T-helper 1 cell treated with Interleukin-12 subunit alpha and Interleukin-12 subunit beta and Interleukin-4 antibody, amounts not matched to agents 30 μg/mL and 1 μg/mL, for 36 hours (primary cell): ENCODE data around the gene MCCD1.
"Not testable (repeated sequence)": the region's sequence is repeated elsewhere in the genome, so short reads cannot be mapped to it uniquely, and the experiment has no call there.

Experiments
- H3K27ac Mint-ChIP-seq: one replicate; pipeline ENCODE4 v1.8.0; 2021; ENCODE audit warnings: mild to moderate bottlenecking, mixed read lengths
- H3K27me3 Mint-ChIP-seq: one replicate; pipeline ENCODE4 v1.8.0; 2021; ENCODE audit warnings: low read depth, mixed read lengths
- H3K36me3 Mint-ChIP-seq: one replicate; pipeline ENCODE4 v1.8.0; 2021; ENCODE audit warnings: low read depth, mixed read lengths
- H3K4me1 Mint-ChIP-seq: one replicate; pipeline ENCODE4 v1.8.0; 2021; ENCODE audit warnings: low read depth, mixed read lengths
- H3K4me3 Mint-ChIP-seq: one replicate; pipeline ENCODE4 v1.8.0; 2021; ENCODE audit warnings: mild to moderate bottlenecking, moderate library complexity, mixed read lengths
- H3K9me3 Mint-ChIP-seq: one replicate; pipeline ENCODE4 v1.8.0; 2021; ENCODE audit warnings: mixed read lengths

MCCD1 gene

DNA sequence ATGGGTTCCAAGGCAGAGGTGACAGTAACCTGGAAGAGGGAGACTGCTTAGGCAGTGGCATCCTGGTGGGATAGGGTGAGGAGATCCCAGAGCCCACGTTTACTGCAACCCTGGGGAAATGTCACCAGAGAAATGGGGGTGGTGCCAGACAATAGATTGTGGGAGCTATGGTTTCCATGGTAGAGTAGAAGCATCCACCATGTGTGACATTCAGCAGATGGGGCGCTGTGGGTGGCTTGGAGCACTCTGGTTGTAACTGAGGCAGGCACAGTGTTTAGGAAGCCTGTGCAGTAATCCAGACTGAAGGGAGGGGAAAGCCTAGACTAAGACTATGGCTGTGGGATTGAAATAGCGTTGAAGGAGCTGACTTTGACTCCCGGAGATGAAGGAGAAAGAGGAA, 31.9 kb upstream of the MCCD1 start:
- H3K4me3 Mint-ChIP-seq: peak overlapping the region; percentile 91
- peaks cover 12% of the 10 kb centered on the region for H3K36me3 Mint-ChIP-seq
- peaks cover 47% of the 10 kb centered on the region for H3K4me1 Mint-ChIP-seq
- peak overlapping the region; percentile 75 for H3K27ac Mint-ChIP-seq
- H3K27me3 Mint-ChIP-seq, H3K9me3 Mint-ChIP-seq: not testable (repeated sequence)

DNA sequence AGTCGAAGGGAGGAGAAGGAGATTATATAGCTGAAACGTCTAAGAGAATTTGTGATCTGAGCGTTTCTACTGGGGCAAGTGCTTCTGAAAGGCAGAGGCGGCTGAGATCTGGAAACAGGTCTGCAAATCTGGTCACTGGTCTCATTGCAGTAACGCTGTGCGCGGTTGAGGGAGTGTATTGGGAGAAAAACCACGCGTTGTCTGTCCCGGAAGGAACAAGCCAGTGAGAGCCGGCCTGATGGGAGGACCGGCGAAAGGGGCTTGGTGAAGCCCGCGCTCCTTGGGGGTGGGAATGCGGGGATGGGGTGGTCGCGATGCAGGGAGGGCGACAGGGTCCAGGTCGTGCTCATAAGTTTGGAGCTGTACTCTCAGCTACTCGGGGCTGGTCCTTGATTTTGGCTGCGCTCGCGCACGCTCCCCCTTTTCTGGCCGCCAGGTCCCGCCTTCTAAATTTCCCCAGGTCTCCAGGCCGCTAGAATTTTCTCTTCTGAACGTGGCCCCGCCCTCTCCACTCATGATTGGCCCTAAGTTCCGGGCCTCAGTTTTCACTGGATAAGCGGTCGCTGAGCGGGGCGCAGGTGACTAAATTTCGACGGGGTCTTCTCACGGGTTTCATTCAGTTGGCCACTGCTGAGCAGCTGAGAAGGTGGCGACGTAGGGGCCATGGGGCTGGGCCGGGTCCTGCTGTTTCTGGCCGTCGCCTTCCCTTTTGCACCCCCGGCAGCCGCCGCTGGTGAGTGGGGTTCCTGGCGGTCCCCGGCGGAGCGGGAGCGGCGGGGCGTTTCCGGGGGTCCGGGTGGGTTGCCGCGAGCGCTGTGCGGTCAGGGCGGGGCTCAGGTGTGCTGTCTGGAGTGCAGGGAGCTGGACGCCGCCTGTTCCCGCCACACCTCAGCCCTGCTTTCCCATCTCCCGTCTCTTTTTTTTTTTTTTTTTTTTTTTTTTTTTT, 31.0 kb upstream of the MCCD1 start, which contains the start of gene MICB:
MICB (plus strand) TSS at position 615 of the 946 bp plus-strand sequence; CDS start at position 664, 49 bp downstream.
- H3K27ac Mint-ChIP-seq: peak within 1 kb of the TSS; percentile 75
- H3K9me3 Mint-ChIP-seq: no peaks in the 10 kb centered on the region

DNA sequence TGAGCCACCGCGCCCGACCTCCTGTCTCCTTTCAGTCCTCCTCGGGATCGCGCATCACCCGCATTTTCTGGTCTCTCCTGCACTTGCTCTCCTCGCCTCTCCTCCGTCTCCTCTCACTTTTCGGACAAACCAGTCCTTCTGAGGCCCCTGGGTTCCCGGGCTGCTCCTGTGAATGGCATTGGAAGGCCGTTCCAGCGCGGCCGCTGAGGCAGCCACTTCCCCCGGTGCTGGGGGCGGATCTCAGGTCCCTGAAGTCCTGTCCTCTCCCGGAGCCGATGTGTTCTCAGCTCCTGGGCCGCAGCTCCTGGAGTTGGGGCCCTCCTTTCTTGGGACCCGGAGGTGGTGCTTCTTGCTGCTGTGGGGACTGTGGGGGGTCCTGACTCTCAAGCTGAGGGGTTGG, 30.0 kb upstream of the MCCD1 start:
- peak overlapping the region; percentile 35 for H3K27ac Mint-ChIP-seq
- H3K4me3 Mint-ChIP-seq: peak overlapping the region; percentile 88
- H3K4me1 Mint-ChIP-seq: peaks cover 55% of the 10 kb centered on the region
- peaks cover 18% of the 10 kb centered on the region for H3K36me3 Mint-ChIP-seq
- H3K27me3 Mint-ChIP-seq: no peaks in the 10 kb centered on the region
- no peaks in the 10 kb centered on the region for H3K9me3 Mint-ChIP-seq

More for the DNA sequence above, 31.0 kb upstream of the MCCD1 start, which contains the start of gene MICB:
- H3K4me3 Mint-ChIP-seq: peak within 1 kb of the TSS; percentile 91
- H3K27me3 Mint-ChIP-seq: no peaks in the 10 kb centered on the region
- peaks cover 51% of the 10 kb centered on the region for H3K4me1 Mint-ChIP-seq
- H3K36me3 Mint-ChIP-seq: peaks cover 18% of the 10 kb centered on the region

DNA sequence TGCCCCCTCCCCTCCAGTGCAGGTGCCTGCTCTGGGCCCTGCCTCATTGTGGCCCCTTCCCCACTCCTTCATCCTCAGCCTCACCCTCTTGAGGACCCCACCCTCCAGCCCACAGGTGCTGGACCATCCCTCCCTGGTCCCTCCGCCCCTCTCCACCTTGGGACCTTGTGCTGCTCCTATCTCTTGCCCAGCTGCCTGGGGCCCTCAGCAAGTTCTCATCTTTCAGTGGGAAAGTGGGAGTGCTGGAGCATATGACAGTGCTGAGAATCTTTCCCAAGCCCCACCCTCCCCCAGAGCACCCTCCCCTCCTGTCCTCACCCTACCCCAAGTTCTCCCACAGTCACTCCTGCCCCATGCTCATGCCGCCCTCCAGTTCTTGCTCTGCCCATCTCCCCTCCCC, 29.1 kb upstream of the MCCD1 start:
- Mint-ChIP-seq H3K4me1 (peaks cover 58% of the 10 kb centered on the region), H3K36me3 (peaks cover 20% of the 10 kb centered on the region), H3K4me3 (peak overlapping the region; percentile 88)
- H3K27ac Mint-ChIP-seq, H3K9me3 Mint-ChIP-seq, H3K27me3 Mint-ChIP-seq: not testable (repeated sequence)

DNA sequence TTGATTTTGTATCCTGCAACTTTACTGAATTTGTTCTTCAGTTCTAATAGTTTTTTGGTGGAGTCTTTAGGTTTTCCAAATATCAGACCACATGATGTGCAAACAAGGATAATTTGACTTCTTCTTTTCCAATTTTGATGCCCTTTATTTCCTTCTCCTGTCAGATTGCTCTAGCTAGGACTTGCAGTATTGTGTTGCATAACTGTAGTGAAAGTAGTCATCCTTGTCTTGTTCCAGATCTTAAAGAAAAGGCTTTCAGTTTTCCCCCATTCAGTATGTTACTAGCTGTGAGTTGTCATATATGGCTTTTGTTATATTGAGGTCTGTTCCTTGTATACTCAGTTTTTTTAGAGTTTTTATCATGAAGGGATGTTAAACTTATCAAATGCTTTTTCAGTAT, 26.2 kb upstream of the MCCD1 start:
- Mint-ChIP-seq H3K4me1 (peaks cover 51% of the 10 kb centered on the region), H3K27me3 (no peaks in the 10 kb centered on the region), H3K36me3 (peaks cover 23% of the 10 kb centered on the region), H3K9me3 (no peaks in the 10 kb centered on the region), H3K27ac (peak overlapping the region; percentile 1), H3K4me3 (no peak overlapping the region)

DNA sequence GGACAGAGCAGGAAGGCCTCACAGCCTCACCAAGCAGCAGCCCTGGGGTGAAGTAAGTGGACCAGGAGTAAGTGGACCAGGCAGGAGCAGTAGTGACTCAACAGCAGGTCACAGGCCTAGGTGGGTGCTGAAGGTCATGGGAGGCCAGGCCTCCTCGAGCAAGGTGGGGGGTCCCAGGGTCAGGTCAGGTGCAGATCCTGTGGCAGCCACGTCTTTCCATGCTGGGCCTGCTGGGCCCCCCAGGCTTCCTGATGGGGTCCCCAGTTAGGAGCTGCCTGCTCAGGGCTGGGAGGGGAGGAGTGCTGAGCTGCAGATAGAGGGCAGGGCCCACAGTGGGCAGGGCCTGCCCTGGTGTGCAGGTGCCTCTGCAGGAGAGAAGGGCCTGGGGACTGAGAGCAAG, 19.7 kb upstream of the MCCD1 start:
- H3K36me3 Mint-ChIP-seq: peaks cover 25% of the 10 kb centered on the region
- not testable (repeated sequence) for H3K27me3 Mint-ChIP-seq, H3K27ac Mint-ChIP-seq, H3K4me3 Mint-ChIP-seq, H3K4me1 Mint-ChIP-seq, H3K9me3 Mint-ChIP-seq

DNA sequence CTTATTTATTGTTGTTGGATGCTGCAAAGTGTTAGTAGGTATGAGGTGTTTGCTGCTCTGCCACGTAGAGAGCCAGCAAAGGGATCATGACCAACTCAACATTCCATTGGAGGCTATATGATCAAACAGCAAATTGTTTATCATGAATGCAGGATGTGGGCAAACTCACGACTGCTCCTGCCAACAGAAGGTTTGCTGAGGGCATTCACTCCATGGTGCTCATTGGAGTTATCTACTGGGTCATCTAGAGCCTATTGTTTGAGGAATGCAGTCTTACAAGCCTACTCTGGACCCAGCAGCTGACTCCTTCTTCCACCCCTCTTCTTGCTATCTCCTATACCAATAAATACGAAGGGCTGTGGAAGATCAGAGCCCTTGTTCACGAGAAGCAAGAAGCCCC, 18.8 kb upstream of the MCCD1 start:
- H3K4me3 Mint-ChIP-seq: no peak overlapping the region
- no peaks in the 10 kb centered on the region for H3K27me3 Mint-ChIP-seq
- peaks cover 8% of the 10 kb centered on the region for H3K4me1 Mint-ChIP-seq
- no peak overlapping the region for H3K27ac Mint-ChIP-seq
- H3K36me3 Mint-ChIP-seq: peaks cover 25% of the 10 kb centered on the region
- H3K9me3 Mint-ChIP-seq: no peaks in the 10 kb centered on the region

DNA sequence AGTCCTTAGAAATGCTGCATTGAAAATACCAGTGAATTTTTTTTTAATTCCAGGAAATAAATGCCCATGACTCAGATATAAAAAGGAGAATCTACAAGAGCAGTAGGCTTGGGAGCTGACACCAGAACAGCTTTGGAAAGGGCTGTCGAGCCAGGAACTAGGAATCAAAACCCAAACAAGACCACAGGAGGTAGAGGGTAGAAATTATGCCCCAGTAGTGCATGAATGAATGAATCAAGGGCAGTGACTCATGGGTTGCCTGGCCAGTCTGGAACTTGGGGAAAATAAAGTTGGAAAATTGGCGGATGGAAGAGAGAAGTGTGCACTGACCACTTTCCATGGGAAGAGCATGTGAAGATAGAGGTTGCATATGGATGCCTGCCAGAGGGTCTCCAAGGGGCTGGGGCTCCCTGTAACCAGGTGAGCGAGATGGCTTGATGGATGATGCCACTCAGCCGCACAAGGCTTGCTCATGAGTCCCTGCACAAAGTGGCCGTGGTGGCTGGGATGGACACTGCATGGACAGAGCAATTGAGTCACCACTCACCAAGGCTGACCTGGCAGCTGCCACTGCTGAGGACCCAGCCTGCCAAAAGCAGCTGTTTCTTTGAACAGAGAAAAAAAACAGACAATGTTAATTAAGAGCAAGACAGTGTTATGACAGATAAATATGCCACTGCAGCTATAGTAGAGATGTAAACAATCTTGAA, 15.2 kb upstream of the MCCD1 start:
- Mint-ChIP-seq H3K27ac (no peak overlapping the region), H3K4me1 (peaks cover 1% of the 10 kb centered on the region), H3K4me3 (no peak overlapping the region), H3K9me3 (no peaks in the 10 kb centered on the region), H3K27me3 (peaks cover 3% of the 10 kb centered on the region), H3K36me3 (peaks cover 15% of the 10 kb centered on the region)

DNA sequence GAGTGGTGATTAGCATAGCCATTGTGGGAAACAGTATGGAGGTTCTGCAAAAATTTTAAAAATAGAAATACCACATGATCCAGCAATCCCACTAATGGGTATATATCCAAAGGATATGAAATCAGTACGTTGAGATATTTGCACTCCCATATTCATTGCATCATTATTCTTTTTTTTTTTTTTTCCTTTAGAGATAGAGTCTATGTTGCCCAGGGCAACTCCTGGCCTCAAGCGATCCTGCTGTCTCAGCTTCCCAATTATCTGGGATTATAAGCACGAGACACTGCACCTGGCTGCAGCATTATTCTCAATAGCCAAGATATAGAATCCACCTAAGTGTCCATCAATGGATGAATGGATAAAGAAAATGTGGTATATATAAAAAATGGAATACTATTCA, 6.9 kb upstream of the MCCD1 start:
- Mint-ChIP-seq H3K9me3 (no peaks in the 10 kb centered on the region), H3K27me3 (peaks cover 29% of the 10 kb centered on the region), H3K27ac (no peak overlapping the region), H3K4me3 (no peak overlapping the region), H3K36me3 (no peaks in the 10 kb centered on the region), H3K4me1 (peaks cover 1% of the 10 kb centered on the region)

DNA sequence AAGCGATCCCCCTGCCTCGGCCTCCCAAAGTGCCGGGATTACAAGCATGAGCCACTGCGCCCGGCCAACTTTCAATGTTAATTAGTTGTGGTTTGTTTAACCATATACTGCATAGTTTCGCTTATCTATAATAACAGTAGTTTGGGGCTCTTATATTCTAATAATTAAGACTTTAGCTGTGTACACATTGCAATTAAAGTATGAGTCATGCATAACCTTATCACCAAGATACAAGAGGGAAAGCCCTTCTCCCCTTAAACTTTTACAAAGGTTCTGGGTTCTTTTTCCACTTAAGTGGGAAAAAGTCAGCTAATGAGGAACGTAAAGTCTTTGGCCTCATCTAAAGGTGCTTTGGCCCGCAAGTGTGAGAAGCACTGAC, 3.2 kb upstream of the MCCD1 start:
- peaks cover 9% of the 10 kb centered on the region for H3K36me3 Mint-ChIP-seq

DNA sequence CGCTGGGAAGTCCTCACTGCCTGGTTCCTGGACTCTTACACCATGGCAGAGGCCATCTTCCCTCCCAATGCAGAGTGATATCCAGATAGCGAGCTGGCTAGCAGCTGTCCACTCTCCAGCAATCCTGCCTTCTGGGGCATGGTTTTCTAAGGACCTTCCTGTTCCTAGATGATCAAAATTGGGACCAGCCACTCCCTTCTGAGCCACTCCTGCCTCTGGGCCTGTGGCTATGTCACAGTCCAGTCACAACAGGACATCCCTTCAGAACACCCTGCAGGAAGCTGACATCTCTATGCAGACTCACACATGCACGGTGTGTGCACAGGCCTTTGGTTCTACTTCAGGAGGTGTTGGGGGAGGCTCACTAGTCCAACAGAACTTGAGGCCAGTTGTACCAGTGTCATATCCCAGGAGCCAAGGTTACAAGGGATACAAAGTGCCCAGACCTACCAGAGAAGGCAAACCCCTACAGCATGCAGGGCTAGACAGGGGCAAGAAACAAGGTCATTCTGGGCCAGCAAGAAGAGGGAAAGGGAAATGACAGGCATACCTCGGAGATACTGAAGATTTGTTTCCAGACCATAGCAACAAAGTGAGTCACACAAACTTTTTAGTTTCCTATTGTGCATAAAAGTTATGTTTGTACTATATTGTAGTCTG, 2.7 kb upstream of the MCCD1 start:
- H3K27ac Mint-ChIP-seq: no peak overlapping the region
- H3K9me3 Mint-ChIP-seq: no peaks in the 10 kb centered on the region
- H3K4me1 Mint-ChIP-seq: peaks cover 1% of the 10 kb centered on the region
- H3K4me3 Mint-ChIP-seq: no peak overlapping the region
- H3K27me3 Mint-ChIP-seq: peaks cover 16% of the 10 kb centered on the region
- H3K36me3 Mint-ChIP-seq: peaks cover 12% of the 10 kb centered on the region

More for the DNA sequence above, 3.2 kb upstream of the MCCD1 start:
- no peaks in the 10 kb centered on the region for H3K9me3 Mint-ChIP-seq
- H3K27me3 Mint-ChIP-seq: peaks cover 19% of the 10 kb centered on the region
- no peak overlapping the region for H3K27ac Mint-ChIP-seq
- no peak overlapping the region for H3K4me3 Mint-ChIP-seq
- H3K4me1 Mint-ChIP-seq: peaks cover 1% of the 10 kb centered on the region

DNA sequence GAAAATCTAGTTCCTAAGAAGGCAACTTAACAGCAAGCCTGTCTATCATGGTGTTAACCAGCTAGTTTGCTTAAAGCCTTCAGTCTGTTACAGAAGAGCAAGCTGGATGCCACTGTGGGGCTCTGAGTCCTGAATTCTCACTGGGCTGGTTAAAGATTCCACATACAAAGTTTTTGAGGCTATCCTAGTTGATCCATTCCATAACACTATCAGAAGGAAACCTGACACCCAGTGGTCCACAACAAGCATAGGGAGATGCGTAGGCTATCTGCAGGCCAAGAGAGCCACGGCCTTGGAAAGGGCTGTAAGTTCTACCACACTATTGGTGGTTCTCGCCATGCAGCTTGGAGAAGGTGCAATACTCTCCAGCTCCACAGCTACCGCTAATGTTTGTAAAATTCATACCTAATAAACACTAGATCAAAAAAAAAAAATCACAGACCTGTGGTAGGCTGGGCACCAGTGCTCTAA, 420 bp upstream of the MCCD1 start:
- H3K36me3 Mint-ChIP-seq: peaks cover 26% of the 10 kb centered on the region

DNA sequence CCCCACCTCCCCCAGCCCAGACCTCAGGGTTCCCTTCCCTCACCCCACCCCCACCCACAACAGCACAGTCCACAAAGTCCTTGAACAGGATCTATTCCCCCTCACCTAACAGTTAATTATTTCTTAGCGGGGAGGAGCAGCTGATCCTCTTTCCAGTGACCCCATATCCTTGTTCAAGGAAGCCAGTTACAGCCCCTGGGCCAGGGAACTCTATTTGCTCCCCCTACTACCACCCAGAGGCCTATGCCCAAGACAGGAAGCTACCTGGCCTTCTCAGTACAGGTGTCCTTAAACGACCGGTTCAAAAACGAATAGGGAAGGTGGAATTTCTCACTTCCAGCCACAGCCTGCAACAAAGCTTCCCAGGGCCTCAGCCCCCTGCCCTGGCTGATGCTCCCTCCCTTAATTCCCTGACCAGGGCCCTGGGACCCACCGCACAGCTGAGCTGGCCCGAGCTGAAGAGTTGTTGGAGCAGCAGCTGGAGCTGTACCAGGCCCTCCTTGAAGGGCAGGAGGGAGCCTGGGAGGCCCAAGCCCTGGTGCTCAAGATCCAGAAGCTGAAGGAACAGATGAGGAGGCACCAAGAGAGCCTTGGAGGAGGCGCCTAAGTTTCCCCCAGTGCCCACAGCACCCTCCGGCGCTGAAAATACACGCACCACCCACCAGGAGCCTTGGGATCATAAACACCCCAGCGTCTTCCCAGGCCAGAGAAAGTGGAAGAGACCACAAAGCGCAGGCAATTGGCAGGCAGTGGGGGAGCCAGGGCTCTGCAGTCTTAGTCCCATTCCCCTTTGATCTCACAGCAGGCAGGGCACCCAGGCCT, 778 bp downstream of the MCCD1 start:
- Mint-ChIP-seq H3K9me3 (no peaks in the 10 kb centered on the region), H3K27me3 (no peaks in the 10 kb centered on the region), H3K4me3 (no peak overlapping the region), H3K36me3 (peaks cover 33% of the 10 kb centered on the region), H3K27ac (no peak overlapping the region), H3K4me1 (peaks cover 6% of the 10 kb centered on the region)

More for the DNA sequence above, 420 bp upstream of the MCCD1 start:
- Mint-ChIP-seq H3K4me1 (peaks cover 5% of the 10 kb centered on the region), H3K27me3 (no peaks in the 10 kb centered on the region), H3K4me3 (no peak overlapping the region), H3K9me3 (no peaks in the 10 kb centered on the region), H3K27ac (no peak overlapping the region)

DNA sequence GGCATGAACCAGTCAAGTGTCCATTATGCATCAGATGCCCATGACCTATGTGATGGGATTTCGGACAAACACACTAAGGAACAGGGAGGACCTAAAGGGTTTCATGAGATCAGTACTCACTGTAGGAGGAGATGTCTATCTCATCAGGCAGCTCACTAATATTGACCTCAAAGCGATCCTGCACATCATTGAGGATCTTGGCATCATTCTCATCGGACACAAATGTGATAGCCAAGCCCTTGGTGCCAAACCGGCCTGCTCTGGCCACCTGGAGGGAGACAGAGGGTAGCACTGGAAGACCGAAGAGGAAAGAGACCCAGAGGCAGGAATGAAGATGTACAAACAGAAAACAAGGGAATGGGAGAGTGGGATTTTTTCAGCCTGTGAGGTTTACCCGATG, 1.9 kb downstream of the MCCD1 start:
- H3K27ac Mint-ChIP-seq: no peak overlapping the region
- peaks cover 9% of the 10 kb centered on the region for H3K4me1 Mint-ChIP-seq
- H3K9me3 Mint-ChIP-seq: no peaks in the 10 kb centered on the region
- H3K36me3 Mint-ChIP-seq: peaks cover 44% of the 10 kb centered on the region
- H3K4me3 Mint-ChIP-seq: no peak overlapping the region
- no peaks in the 10 kb centered on the region for H3K27me3 Mint-ChIP-seq
